GM23248 (cell line): ENCODE results near the gene FBXL2. TPM values are rescaled to one million over a fixed set of nuclear protein-coding genes. Genes with fewer than 3 reads are reported as not detected.

ENCODE experiments used
- DNase-seq: peaks from one replicate; pipeline ENCODE4 v3.0.0-alpha.2; 2015
- H2AFZ ChIP-seq: fragments of 200-600 bp; sonication (generic); 2 replicates; pipeline ENCODE4 v1.6.1; 2016; ENCODE audit warnings: antibody characterized with exemption
- H3F3A ChIP-seq: fragments of 200-600 bp; sonication (generic); 2 replicates; pipeline ENCODE4 v1.6.1; 2016; ENCODE audit warnings: mild to moderate bottlenecking, antibody characterized with exemption, mixed run types; ENCODE audit not compliant: insufficient read depth
- H3K27ac ChIP-seq: fragments of 200-600 bp; sonication (generic); 2 replicates; pipeline ENCODE4 v1.5.1; 2016; ENCODE audit warnings: mild to moderate bottlenecking
- H3K27me3 ChIP-seq: fragments of 200-600 bp; sonication (generic); replicated peaks from 2 replicates; pipeline ENCODE4 v1.6.1; 2016; ENCODE audit warnings: mild to moderate bottlenecking; ENCODE audit not compliant: insufficient read depth
- H3K36me3 ChIP-seq: fragments of 200-600 bp; sonication (generic); 2 replicates; pipeline ENCODE4 v1.6.1; 2016; ENCODE audit warnings: low read depth, mild to moderate bottlenecking
- H3K4me1 ChIP-seq: fragments of 200-600 bp; sonication (generic); 2 replicates; pipeline ENCODE4 v1.6.1; 2016; ENCODE audit warnings: mild to moderate bottlenecking; ENCODE audit not compliant: insufficient read depth
- H3K4me2 ChIP-seq: fragments of 200-600 bp; sonication (generic); one replicate; pipeline ENCODE4 v1.6.1; 2016; ENCODE audit warnings: mild to moderate bottlenecking; ENCODE audit not compliant: unreplicated experiment
- H3K4me3 ChIP-seq: fragments of 200-600 bp; sonication (generic); 2 replicates; pipeline ENCODE4 v1.5.1; 2016; ENCODE audit warnings: mild to moderate bottlenecking
- H3K79me2 ChIP-seq: fragments of 200-600 bp; sonication (generic); 2 replicates; pipeline ENCODE4 v1.6.1; 2016; ENCODE audit warnings: mild to moderate bottlenecking; ENCODE audit not compliant: insufficient read depth
- H3K9ac ChIP-seq: fragments of 200-600 bp; sonication (generic); 2 replicates; pipeline ENCODE4 v1.6.1; 2016; ENCODE audit warnings: mild to moderate bottlenecking
- H3K9me2 ChIP-seq: fragments of 200-600 bp; sonication (generic); 2 replicates; pipeline ENCODE4 v1.6.1; 2016; ENCODE audit warnings: mixed run types, mild to moderate bottlenecking, moderate library complexity; ENCODE audit not compliant: insufficient read depth
- H3K9me3 ChIP-seq: fragments of 200-600 bp; sonication (generic); one replicate; pipeline ENCODE4 v1.6.1; 2017; ENCODE audit warnings: low read depth
- H4K20me1 ChIP-seq: fragments of 200-600 bp; sonication (generic); 2 replicates; pipeline ENCODE4 v1.6.0; 2016; ENCODE audit not compliant: insufficient read depth
- EZH2 ChIP-seq: fragments of 200-600 bp; sonication (generic); IDR thresholded peaks from 2 replicates; pipeline ENCODE4 v1.6.1; 2018; ENCODE audit warnings: antibody characterized with exemption, mild to moderate bottlenecking; ENCODE audit not compliant: insufficient read depth, poor library complexity, severe bottlenecking
- EZH2phosphoT487 ChIP-seq: fragments of 200-600 bp; sonication (generic); IDR thresholded peaks from 2 replicates; pipeline ENCODE4 v1.6.1; 2018; ENCODE audit warnings: antibody characterized with exemption, moderate library complexity, mild to moderate bottlenecking, low read depth; ENCODE audit not compliant: insufficient read depth
- WGBS, 2 experiments: methylation state at CpG; one replicate each; pipeline ENCODE4 v1.1.6; 2015 to 2017; ENCODE audit warnings: low lambda C conversion rate in 2 of 2, low coverage in 1 of 2; ENCODE audit errors: missing lambda C conversion rate in 2 of 2; 5-methylcytosine and 5-hydroxymethylcytosine counted together
- in situ Hi-C: fragments of 300-500 bp; cut with MboI; formaldehyde crosslinking; loops from 2 replicates; pipeline ENCODE4 v1.15.0; 2020
- polyA plus RNA-seq: library from polyadenylated mRNA; unstranded; fragments of >200 nt; fragmentation: Nextera tagmentation; extraction: Ambion mirVana; gene quantifications from 2 replicates; pipeline ENCODE4 v1.2.1, GENCODE V29; 2016
- total RNA-seq: library from RNA; depleted of rRNA; stranded (reverse); fragments of >200 nt; shearing (Covaris generic); gene quantifications from 2 replicates; pipeline ENCODE4 v1.2.3, GENCODE V29; 2014

Gene FBXL2
- total and polyA plus RNA-seq, 2 experiments from 2014 or later: 3.2 to 3.4 TPM

DNA sequence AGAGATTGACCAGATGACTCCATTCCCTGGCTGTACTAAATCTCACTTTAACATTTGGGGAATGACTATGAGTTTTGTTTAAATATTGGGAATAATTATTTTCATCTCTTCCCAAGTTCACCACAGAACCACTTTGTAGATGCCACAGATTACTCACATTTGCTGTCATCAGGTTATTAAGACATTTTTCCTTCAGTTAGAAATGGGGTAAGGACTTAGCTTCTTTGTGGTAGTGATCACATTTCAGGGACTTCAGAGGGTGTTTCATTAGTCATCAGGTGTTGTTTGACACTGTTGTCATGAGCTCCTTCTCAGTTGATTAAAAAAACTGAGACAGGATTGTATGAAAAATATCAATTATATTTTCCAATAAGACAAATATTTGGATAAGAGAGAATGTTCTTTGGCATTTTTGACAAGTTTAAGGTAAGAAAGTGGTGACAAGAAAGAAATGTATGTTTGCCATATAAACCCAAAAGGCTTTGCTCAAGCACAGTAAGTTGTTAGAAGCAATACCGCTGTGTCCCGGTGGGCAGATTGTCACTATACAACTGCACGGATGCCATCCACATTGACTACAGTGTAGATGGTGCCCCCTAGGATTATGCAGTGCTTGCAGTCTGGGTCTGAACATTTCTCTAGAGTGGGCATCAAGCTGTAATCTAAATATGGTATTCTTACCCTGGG is 22.3 kb downstream of the FBXL2 start:
- 80 to 81% methylated on average over 3 of the region's 3 CpGs for WGBS, 2 experiments
- Histone ChIP-seq H2AFZ (no peak overlapping the region), H3K79me2 (no peaks in the 10 kb centered on the region), H3K27me3 (0 out of 2 replicates have a peak, but pooled peaks cover 9% of the 10 kb centered on the region), H3F3A (peaks cover 25% of the 10 kb centered on the region), H3K9ac (peak overlapping the region; percentile 67), H3K36me3 (no peaks in the 10 kb centered on the region), H3K4me1 (peaks cover 22% of the 10 kb centered on the region), H3K27ac (peak overlapping the region; percentile 91), H3K9me3 (no peaks in the 10 kb centered on the region), H3K4me2 (peak overlapping the region; percentile 70), H3K4me3 (peak overlapping the region; percentile 21; the same call in 1 of the 2 replicates), H4K20me1 (no peaks in the 10 kb centered on the region), H3K9me2 (no peaks in the 10 kb centered on the region)
- in situ Hi-C loops: no loop called here
- TF ChIP-seq EZH2phosphoT487 (peak; percentile 97), EZH2 (no peak)
- DNase-seq: peak; percentile 79

DNA sequence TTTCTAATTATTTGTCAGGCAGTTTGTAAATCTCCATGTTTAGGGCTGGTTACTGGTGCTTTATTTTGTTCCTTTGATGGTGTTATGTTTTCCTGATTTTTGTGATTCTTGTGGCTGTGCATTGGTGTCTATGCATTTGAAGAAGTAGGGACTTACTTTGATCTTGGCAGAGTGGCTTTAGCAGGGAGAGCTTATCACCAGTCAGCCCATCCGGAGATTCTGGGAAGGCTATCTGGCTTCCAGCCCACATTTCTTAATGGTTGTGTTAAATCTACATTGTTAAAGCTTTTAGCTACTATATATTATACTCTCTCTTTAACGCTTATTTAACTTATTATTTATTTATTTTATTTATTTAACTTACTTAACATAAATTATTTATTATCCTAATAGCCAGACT is 35.1 kb downstream of the FBXL2 start:
- in situ Hi-C loops: no loop called here
- no peaks in the 10 kb centered on the region for H4K20me1 ChIP-seq

DNA sequence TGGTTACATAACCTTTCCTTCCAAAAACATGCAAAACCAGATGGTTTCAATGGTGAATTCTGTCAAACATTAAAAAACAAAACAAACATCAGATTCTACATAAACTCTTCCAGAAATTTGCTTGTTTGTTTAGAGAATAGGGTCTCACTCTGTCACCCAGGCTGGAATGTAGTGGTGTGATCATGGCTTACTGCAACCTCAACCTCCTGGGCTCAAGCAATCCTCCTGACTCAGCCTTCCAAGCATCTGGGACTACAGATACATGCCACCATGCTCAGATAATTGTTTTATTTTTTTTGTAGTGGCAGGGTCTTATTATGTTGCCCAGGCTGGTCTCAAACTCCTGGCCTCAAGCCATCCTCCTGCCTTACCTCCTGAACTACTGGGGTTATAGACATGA is 36.1 kb downstream of the FBXL2 start:
- no peaks in the 10 kb centered on the region for H3K79me2 ChIP-seq
- no peak overlapping the region for H3K4me3 ChIP-seq
- no peak overlapping the region for H2AFZ ChIP-seq
- no peak overlapping the region for H3K9ac ChIP-seq
- no peaks in the 10 kb centered on the region for H3K9me2 ChIP-seq
- no peaks in the 10 kb centered on the region for H4K20me1 ChIP-seq
- H3K9me3 ChIP-seq: no peaks in the 10 kb centered on the region
- H3K4me1 ChIP-seq: peaks cover 9% of the 10 kb centered on the region
- in situ Hi-C loops: no loop called here
- TF ChIP-seq EZH2 (no peak), EZH2phosphoT487 (no peak)
- no peak overlapping the region for H3K27ac ChIP-seq
- no peak for DNase-seq
- H3F3A ChIP-seq: no peaks in the 10 kb centered on the region
- no peak overlapping the region for H3K4me2 ChIP-seq
- no peaks in the 10 kb centered on the region for H3K36me3 ChIP-seq
- H3K27me3 ChIP-seq: no peaks in the 10 kb centered on the region

More for the DNA sequence above, 35.1 kb downstream of the FBXL2 start:
- H3K36me3 ChIP-seq: no peaks in the 10 kb centered on the region
- H3F3A ChIP-seq: no peaks in the 10 kb centered on the region
- no peak overlapping the region for H3K4me3 ChIP-seq
- no peaks in the 10 kb centered on the region for H3K79me2 ChIP-seq
- no peaks in the 10 kb centered on the region for H3K9me2 ChIP-seq
- WGBS, 2 experiments: 80 to 84% methylated on average over 2 of the region's 2 CpGs
- no peak overlapping the region for H2AFZ ChIP-seq
- no peak overlapping the region for H3K27ac ChIP-seq
- H3K4me1 ChIP-seq: peaks cover 9% of the 10 kb centered on the region
- no peaks in the 10 kb centered on the region for H3K27me3 ChIP-seq
- DNase-seq: no peak
- no peak overlapping the region for H3K9ac ChIP-seq
- TF ChIP-seq EZH2phosphoT487: no peak
- TF ChIP-seq EZH2: no peak
- H3K9me3 ChIP-seq: no peaks in the 10 kb centered on the region
- no peak overlapping the region for H3K4me2 ChIP-seq

DNA sequence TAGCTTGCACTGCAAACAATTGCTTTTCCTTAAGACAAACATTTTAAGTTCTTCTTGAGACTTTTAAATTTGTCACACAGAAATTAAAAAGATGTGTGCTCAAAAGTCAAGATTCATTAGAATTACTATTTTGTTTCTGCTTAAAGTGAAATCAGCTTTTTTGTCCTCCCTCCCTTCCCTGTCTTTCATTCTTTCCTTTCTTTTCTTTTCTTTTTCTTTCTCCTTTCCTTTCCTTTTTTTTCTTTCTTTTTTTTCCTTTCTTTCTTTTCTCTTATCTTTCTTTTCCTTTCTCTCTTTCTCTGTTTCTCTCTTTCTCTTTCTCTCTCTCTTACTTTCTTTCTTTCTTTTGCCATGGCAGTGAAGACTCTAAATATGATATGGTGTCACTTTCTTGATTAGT is 37.8 kb downstream of the FBXL2 start:
- no peak for TF ChIP-seq EZH2phosphoT487
- no peak for TF ChIP-seq EZH2
- Histone ChIP-seq H3K79me2 (no peaks in the 10 kb centered on the region), H4K20me1 (no peaks in the 10 kb centered on the region), H3K27ac (no peak overlapping the region), H3K36me3 (no peaks in the 10 kb centered on the region), H3K4me1 (peaks cover 16% of the 10 kb centered on the region), H3K9ac (no peak overlapping the region), H3K27me3 (no peaks in the 10 kb centered on the region), H3F3A (no peaks in the 10 kb centered on the region), H3K9me2 (no peaks in the 10 kb centered on the region), H3K9me3 (no peaks in the 10 kb centered on the region), H2AFZ (no peak overlapping the region), H3K4me2 (no peak overlapping the region), H3K4me3 (no peak overlapping the region)
- in situ Hi-C loops: no loop called here
- no peak for DNase-seq

DNA sequence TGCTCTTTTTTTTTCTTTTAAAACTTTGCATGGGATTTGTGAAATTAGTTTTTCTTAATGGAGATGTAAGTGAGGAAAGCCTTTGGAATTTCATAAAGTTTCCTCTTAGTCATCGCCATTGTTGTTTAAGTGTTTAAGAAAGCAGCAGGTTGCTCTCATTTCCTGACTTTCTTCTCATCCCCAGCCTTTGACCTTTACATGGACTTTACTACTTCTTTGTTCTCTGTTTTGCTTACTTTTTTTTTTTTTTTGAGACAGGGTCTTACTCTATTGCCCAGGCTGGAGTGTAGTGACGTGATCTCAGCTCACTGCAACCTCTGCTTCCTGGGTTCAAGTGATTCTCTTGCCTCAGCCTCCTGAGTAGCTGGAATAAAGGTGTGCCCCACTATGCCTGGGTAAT is 38.6 kb downstream of the FBXL2 start:
- DNase-seq: peak; percentile 62
- H3K9ac ChIP-seq: no peak overlapping the region
- H2AFZ ChIP-seq: no peak overlapping the region
- H3K9me3 ChIP-seq: no peaks in the 10 kb centered on the region
- in situ Hi-C loops: no loop called here
- no peaks in the 10 kb centered on the region for H3K36me3 ChIP-seq
- 88 to 95% methylated on average over 2 of the region's 2 CpGs for WGBS, 2 experiments
- H3F3A ChIP-seq: no peaks in the 10 kb centered on the region
- H3K4me3 ChIP-seq: no peak overlapping the region
- no peaks in the 10 kb centered on the region for H4K20me1 ChIP-seq
- H3K4me1 ChIP-seq: peaks cover 16% of the 10 kb centered on the region
- no peak overlapping the region for H3K27ac ChIP-seq
- H3K4me2 ChIP-seq: no peak overlapping the region
- no peaks in the 10 kb centered on the region for H3K27me3 ChIP-seq
- H3K9me2 ChIP-seq: no peaks in the 10 kb centered on the region
- H3K79me2 ChIP-seq: no peaks in the 10 kb centered on the region
- TF ChIP-seq EZH2 (no peak), EZH2phosphoT487 (no peak)
